Measurements from ENCODE around the gene LTBP1. TPM values are rescaled to one million over a fixed set of nuclear protein-coding genes. Genes with fewer than 3 reads are reported as not detected.
"Not testable (repeated sequence)": the region's sequence is repeated elsewhere in the genome, so short reads cannot be mapped to it uniquely, and the experiment has no call there.

LTBP1 gene
- total and polyA plus RNA-seq, 9 donors, result 13.5 to 117 (median 41.8) TPM

DNA sequence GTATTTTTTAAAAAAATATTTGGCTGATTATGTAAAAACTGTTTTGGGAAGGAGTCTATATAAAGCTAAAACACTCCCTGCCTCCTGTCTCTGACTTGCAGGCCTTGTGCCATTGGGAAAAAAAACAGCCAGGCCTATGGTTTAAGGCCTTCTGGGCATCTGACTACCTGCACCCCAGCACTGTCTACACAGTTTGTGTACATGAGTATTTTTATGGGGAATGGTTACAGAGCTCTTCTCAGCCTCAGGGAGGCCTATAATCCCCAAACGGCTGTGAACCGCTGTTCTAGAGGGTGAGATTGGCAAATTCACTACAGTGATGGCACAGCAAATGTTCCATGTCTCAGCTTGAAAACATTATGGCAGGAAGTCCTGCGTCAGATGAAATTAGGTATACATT lies 96.1 kb downstream of the LTBP1 start:
- H3K27me3 ChIP-seq, result no peaks in the 10 kb centered on the region
- no peaks in the 10 kb centered on the region for H3K36me3 ChIP-seq
- H3K27ac ChIP-seq, result no peak overlapping the region
- no peaks in the 10 kb centered on the region for H3K9me3 ChIP-seq
- intact Hi-C loops (cut with DNase I), result no loop called here
- WGBS, 3 donors, result 91 to 94% (median 93%) methylated on average over 3 of the region's 3 CpGs
- no peak for DNase-seq
- no peak for TF ChIP-seq EP300 (IDR thresholded peaks at IDR 0.05)
- TF ChIP-seq POLR2A (IDR thresholded peaks at IDR 0.05), result no peak
- TF ChIP-seq, protein P1, sequence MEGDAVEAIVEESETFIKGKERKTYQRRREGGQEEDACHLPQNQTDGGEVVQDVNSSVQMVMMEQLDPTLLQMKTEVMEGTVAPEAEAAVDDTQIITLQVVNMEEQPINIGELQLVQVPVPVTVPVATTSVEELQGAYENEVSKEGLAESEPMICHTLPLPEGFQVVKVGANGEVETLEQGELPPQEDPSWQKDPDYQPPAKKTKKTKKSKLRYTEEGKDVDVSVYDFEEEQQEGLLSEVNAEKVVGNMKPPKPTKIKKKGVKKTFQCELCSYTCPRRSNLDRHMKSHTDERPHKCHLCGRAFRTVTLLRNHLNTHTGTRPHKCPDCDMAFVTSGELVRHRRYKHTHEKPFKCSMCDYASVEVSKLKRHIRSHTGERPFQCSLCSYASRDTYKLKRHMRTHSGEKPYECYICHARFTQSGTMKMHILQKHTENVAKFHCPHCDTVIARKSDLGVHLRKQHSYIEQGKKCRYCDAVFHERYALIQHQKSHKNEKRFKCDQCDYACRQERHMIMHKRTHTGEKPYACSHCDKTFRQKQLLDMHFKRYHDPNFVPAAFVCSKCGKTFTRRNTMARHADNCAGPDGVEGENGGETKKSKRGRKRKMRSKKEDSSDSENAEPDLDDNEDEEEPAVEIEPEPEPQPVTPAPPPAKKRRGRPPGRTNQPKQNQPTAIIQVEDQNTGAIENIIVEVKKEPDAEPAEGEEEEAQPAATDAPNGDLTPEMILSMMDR (IDR thresholded peaks at IDR 0.05), result no peak
- H3K4me1 ChIP-seq (ENCODE audit: insufficient read depth), result peaks cover 1% of the 10 kb centered on the region
- no peak overlapping the region for H3K4me3 ChIP-seq

DNA sequence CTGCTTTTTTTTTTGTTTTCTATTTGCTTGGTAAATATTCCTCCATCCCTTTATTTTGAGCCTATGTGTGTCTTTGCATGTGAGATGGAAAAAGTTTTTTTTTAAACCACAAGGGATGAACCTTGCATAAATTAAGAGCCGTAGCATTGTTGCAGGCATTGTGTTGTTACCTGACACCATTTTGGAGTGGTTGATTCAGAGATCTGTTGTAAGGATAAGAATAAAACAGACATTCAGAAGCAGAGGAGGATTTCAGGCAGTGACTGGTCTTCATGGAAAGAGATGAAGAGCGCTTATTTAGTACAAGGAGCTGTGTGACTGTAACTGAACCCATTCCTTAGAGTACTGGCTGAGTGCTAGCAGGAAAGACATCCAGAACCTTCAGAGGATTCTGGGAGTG lies 101.2 kb downstream of the LTBP1 start:
- H3K27ac ChIP-seq, result no peak overlapping the region
- no peaks in the 10 kb centered on the region for H3K4me1 ChIP-seq (ENCODE audit: insufficient read depth)
- 42 to 46% (median 43%) methylated on average over 2 of the region's 2 CpGs for WGBS, 3 donors
- DNase-seq, result no peak
- TF ChIP-seq POLR2A (IDR thresholded peaks at IDR 0.05) (no peak), EP300 (IDR thresholded peaks at IDR 0.05) (no peak)
- TF ChIP-seq, protein P1 (IDR thresholded peaks at IDR 0.05), result no peak
- no peak overlapping the region for H3K4me3 ChIP-seq
- H3K9me3 ChIP-seq, result no peaks in the 10 kb centered on the region
- no peaks in the 10 kb centered on the region for H3K36me3 ChIP-seq
- intact Hi-C loops (cut with DNase I), result no loop called here
- H3K27me3 ChIP-seq, result no peaks in the 10 kb centered on the region

- H3K4me1 ChIP-seq (ENCODE audit: insufficient read depth), result no peaks in the 10 kb centered on the region
- WGBS, 3 donors, result 79 to 92% (median 91%) methylated on average over 7 of the region's 7 CpGs
- intact Hi-C loops (cut with DNase I), result no loop called here
- no peaks in the 10 kb centered on the region for H3K9me3 ChIP-seq
- no peak overlapping the region for H3K27ac ChIP-seq
- TF ChIP-seq, protein P1 (IDR thresholded peaks at IDR 0.05), result no peak
- TF ChIP-seq POLR2A (IDR thresholded peaks at IDR 0.05), result no peak
- no peak for TF ChIP-seq EP300 (IDR thresholded peaks at IDR 0.05)
- H3K4me3 ChIP-seq, result no peak overlapping the region
- H3K27me3 ChIP-seq, result no peaks in the 10 kb centered on the region
- H3K36me3 ChIP-seq, result no peaks in the 10 kb centered on the region
- no peak for DNase-seq
Measured at GRCh38 chr2:33051586-33052360, 105.0 kb downstream of the LTBP1 start.

DNA sequence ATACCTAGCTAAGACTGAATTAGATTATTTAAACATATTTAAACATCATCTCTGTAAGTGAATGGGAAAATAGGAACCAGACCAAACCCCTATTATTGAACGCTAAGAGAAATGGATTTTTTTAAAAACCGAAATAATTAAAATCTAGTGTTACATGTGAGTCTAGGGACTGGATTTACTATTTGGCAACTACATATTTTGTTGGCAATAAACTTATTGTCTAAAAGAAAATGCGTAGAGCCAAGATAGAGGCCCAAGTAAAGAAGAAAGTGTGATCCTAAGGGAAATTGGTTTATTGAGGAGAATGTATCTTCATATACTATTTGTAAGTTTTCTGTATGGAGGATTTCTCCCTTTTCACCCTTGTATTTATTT lies 105.6 kb downstream of the LTBP1 start:
- Histone ChIP-seq H3K9me3 (no peaks in the 10 kb centered on the region), H3K4me1 (ENCODE audit: insufficient read depth) (no peaks in the 10 kb centered on the region), H3K27ac (no peak overlapping the region), H3K36me3 (no peaks in the 10 kb centered on the region), H3K27me3 (no peaks in the 10 kb centered on the region), H3K4me3 (no peak overlapping the region)
- TF ChIP-seq, protein P1 (IDR thresholded peaks at IDR 0.05), result no peak
- TF ChIP-seq POLR2A (IDR thresholded peaks at IDR 0.05) (no peak), EP300 (IDR thresholded peaks at IDR 0.05) (no peak)
- intact Hi-C loops (cut with DNase I), result no loop called here
- WGBS, 3 donors, result 95 to 98% (median 95%) methylated on average over 3 of the region's 3 CpGs
- no peak for DNase-seq

DNA sequence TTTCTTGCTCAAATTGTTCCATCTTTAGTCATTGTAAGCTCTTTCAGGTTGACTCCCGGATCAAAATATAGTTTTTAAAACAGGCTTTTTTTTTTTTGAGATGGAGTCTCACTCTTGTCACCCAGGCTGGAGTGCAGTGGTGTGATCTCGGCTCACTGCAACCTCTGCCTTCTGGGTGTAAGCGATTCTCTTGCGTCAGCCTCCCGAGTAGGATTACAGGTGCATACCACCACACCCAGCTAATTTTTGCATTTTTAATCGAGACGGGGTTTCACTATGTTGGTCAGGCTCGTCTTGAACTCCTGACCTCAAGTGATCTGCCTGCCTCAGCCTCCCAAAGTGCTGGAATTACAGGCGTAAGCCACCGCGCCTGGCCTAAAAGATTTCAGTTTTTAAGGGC lies 106.0 kb downstream of the LTBP1 start:
- H3K4me3 ChIP-seq; H3K27me3 ChIP-seq; H3K27ac ChIP-seq; H3K9me3 ChIP-seq; H3K4me1 ChIP-seq (ENCODE audit: insufficient read depth); intact Hi-C loops (cut with DNase I); H3K36me3 ChIP-seq; DNase-seq: not testable (repeated sequence)
- WGBS, 3 donors, result 96 to 98% (median 97%) methylated on average over 11 of the region's 11 CpGs

Measured in ovary (tissue), 9 donors.